Keratinocyte (primary cell): ENCODE measurements around the gene DYNLRB1. TPM values are rescaled to one million over a fixed set of nuclear protein-coding genes. Genes with fewer than 3 reads are reported as not detected.

Experiments
- DNase-seq: peaks from one replicate; pipeline ENCODE4 v3.0.0-alpha.2; 2011; ENCODE audit warnings: low read depth, missing footprints, low spot score
- FAIRE-seq: peaks from 2 replicates; lab custom pipeline; 2011; peaks lifted over from hg19 to GRCh38; lab: Jason Lieb, UNC
- H2AFZ ChIP-seq: 2 replicates; pipeline ENCODE4 v1.6.0; 2012; ENCODE audit warnings: low read length, control low read depth, inconsistent platforms; ENCODE audit not compliant: control insufficient read depth
- H3K27ac ChIP-seq: 2 replicates; pipeline ENCODE4 v1.5.1; 2011; ENCODE audit warnings: low read length; ENCODE audit not compliant: control insufficient read depth, insufficient read depth
- H3K27me3 ChIP-seq: 3 replicates; pipeline ENCODE4 v1.6.0; 2011; ENCODE audit warnings: low read length; ENCODE audit not compliant: control insufficient read depth, insufficient read depth; ENCODE audit errors: extremely low read depth
- H3K36me3 ChIP-seq, 2 experiments: 2 replicates in 1 of 2; 3 replicates in 1 of 2; pipeline ENCODE4 v1.5.1; 2011; ENCODE audit warnings: low read length in 2 of 2, mild to moderate bottlenecking in 1 of 2; ENCODE audit not compliant: control insufficient read depth in 2 of 2, insufficient read depth in 2 of 2; ENCODE audit errors: extremely low read depth in 1 of 2
- H3K4me1 ChIP-seq: 3 replicates; pipeline ENCODE4 v1.5.1; 2011; ENCODE audit warnings: low read length; ENCODE audit not compliant: control insufficient read depth, insufficient read depth; ENCODE audit errors: extremely low read depth
- H3K4me2 ChIP-seq: 3 replicates; pipeline ENCODE4 v1.6.0; 2011; ENCODE audit warnings: low read depth, low read length; ENCODE audit not compliant: control insufficient read depth, insufficient read depth; ENCODE audit errors: extremely low read depth
- H3K4me3 ChIP-seq, 3 experiments: fragments of 200-600 bp in 1 of 3; sonication (generic) in 1 of 3; 2 replicates in 2 of 3; 3 replicates in 1 of 3; pipeline ENCODE4 v1.5.1; 2011 to 2016; ENCODE audit warnings: low read length in 3 of 3, mild to moderate bottlenecking in 3 of 3, control low read depth in 2 of 3, inconsistent platforms in 1 of 3, low read depth in 1 of 3, mixed read lengths in 1 of 3, mixed run types in 1 of 3, moderate library complexity in 1 of 3; ENCODE audit not compliant: control insufficient read depth in 2 of 3, insufficient read depth in 2 of 3; ENCODE audit errors: extremely low read depth in 1 of 3
- H3K79me2 ChIP-seq: 2 replicates; pipeline ENCODE4 v1.6.0; 2012; ENCODE audit warnings: low read length; ENCODE audit not compliant: control insufficient read depth, insufficient read depth
- H3K9ac ChIP-seq: 3 replicates; pipeline ENCODE4 v1.6.0; 2011; ENCODE audit warnings: low read length; ENCODE audit not compliant: control insufficient read depth, insufficient read depth; ENCODE audit errors: extremely low read depth
- H3K9me1 ChIP-seq: 3 replicates; pipeline ENCODE4 v1.6.0; 2011; ENCODE audit warnings: low read length; ENCODE audit not compliant: control insufficient read depth, insufficient read depth; ENCODE audit errors: extremely low read depth
- H3K9me3 ChIP-seq: 2 replicates; pipeline ENCODE4 v1.5.1; 2012; ENCODE audit warnings: low read depth, low read length; ENCODE audit not compliant: control insufficient read depth
- H4K20me1 ChIP-seq: 3 replicates; pipeline ENCODE4 v1.6.0; 2011; ENCODE audit warnings: low read length; ENCODE audit not compliant: control insufficient read depth, insufficient read depth; ENCODE audit errors: extremely low read depth
- CTCF ChIP-seq, 3 experiments: IDR thresholded peaks in 1 of 3; conservative IDR thresholded peaks in 1 of 3; optimal IDR thresholded peaks in 1 of 3; 2 replicates in 2 of 3; 3 replicates in 1 of 3; pipeline versions ENCODE3 to v1.5.1; 2011; ENCODE audit warnings: low read length in 3 of 3, mild to moderate bottlenecking in 3 of 3, moderate library complexity in 2 of 3, control low read depth in 1 of 3, inconsistent platforms in 1 of 3; ENCODE audit not compliant: insufficient read depth in 2 of 3; ENCODE audit errors: extremely low read depth in 1 of 3
- EZH2 ChIP-seq: IDR thresholded peaks from one replicate; pipeline ENCODE4 v1.6.1; 2012; ENCODE audit warnings: inconsistent platforms, mild to moderate bottlenecking, low read length, moderate library complexity
- dilution Hi-C: fragments of 300-500 bp; cut with MboI; formaldehyde crosslinking; loops from one replicate; pipeline ENCODE4 v1.7.0; 2020; ENCODE audit warnings: low sequenced_read_pairs; ENCODE audit not compliant: extremely low pct_ligation_motif_present
- polyA plus RNA-seq, 5 experiments: library from polyadenylated mRNA; depleted of rRNA in 3 of 5; stranded (reverse) in 3 of 5; stranded (forward) in 1 of 5; unstranded in 1 of 5; fragments of >200 nt; gene quantifications; 1 replicate in 1 of 5; 2 replicates in 3 of 5; 3 replicates in 1 of 5; pipeline versions ENCODE4 v1.2.1 to v1.2.3, GENCODE V29; 2011 to 2012; ENCODE audit warnings: missing spikeins in 2 of 5, low read depth in 1 of 5, low replicate concordance in 1 of 5

DYNLRB1 gene
- polyA plus RNA-seq, 1 donor (not counting 4 experiments of a cell fraction or from before 2014, with no cell fraction given): 156 TPM

GRCh38 chr20:34547844-34548613, 31.8 kb downstream of the DYNLRB1 start:
- no peak for DNase-seq
- dilution Hi-C loops: no loop called here
- H4K20me1 ChIP-seq: no peaks in the 10 kb centered on the region
- H3K27me3 ChIP-seq: no peaks in the 10 kb centered on the region
- no peak for FAIRE-seq
- no peak overlapping the region for H3K9ac ChIP-seq
- no peaks in the 10 kb centered on the region for H3K9me1 ChIP-seq
- no peak overlapping the region for H3K4me2 ChIP-seq
- TF ChIP-seq CTCF (optimal IDR thresholded peaks at IDR 0.05 in 1 of 3, IDR thresholded peaks at IDR 0.05 in 1 of 3, conservative IDR thresholded peaks at IDR 0.05 in 1 of 3; ENCODE audit: extremely low read depth in 1 of 3, insufficient read depth in 2 of 3, low read length in 3 of 3): no peak
- TF ChIP-seq EZH2: no peak
- H3K27ac ChIP-seq: no peak overlapping the region
- H3K79me2 ChIP-seq: no peaks in the 10 kb centered on the region
- H3K4me1 ChIP-seq: peaks cover 3% of the 10 kb centered on the region
- H3K4me3 ChIP-seq: no peak overlapping the region
- H3K9me3 ChIP-seq: no peaks in the 10 kb centered on the region
- no peaks in the 10 kb centered on the region for H3K36me3 ChIP-seq
- no peak overlapping the region for H2AFZ ChIP-seq

- no peak overlapping the region for H3K27ac ChIP-seq
These were observed 33.2 kb downstream of the DYNLRB1 start for GRCh38 chr20:34549291-34549928.

More at GRCh38 chr20:34549291-34549928, 33.2 kb downstream of the DYNLRB1 start:
- Histone ChIP-seq H4K20me1 (no peaks in the 10 kb centered on the region), H3K36me3 (no peaks in the 10 kb centered on the region), H3K4me3 (no peak overlapping the region), H2AFZ (no peak overlapping the region), H3K27me3 (no peaks in the 10 kb centered on the region), H3K9ac (no peak overlapping the region), H3K4me1 (peaks cover 3% of the 10 kb centered on the region), H3K79me2 (no peaks in the 10 kb centered on the region), H3K9me1 (no peaks in the 10 kb centered on the region), H3K9me3 (no peaks in the 10 kb centered on the region), H3K4me2 (peak overlapping the region; percentile 10)
- no peak for TF ChIP-seq CTCF (optimal IDR thresholded peaks at IDR 0.05 in 1 of 3, IDR thresholded peaks at IDR 0.05 in 1 of 3, conservative IDR thresholded peaks at IDR 0.05 in 1 of 3; ENCODE audit: extremely low read depth in 1 of 3, insufficient read depth in 2 of 3, low read length in 3 of 3)
- no peak for TF ChIP-seq EZH2
- dilution Hi-C loops: no loop called here
- no peak for DNase-seq
- no peak for FAIRE-seq
